Ovary (tissue), 9 donors: ENCODE results near the gene MED15. TPM values are rescaled to one million over a fixed set of nuclear protein-coding genes. Genes with fewer than 3 reads are reported as not detected.

Experiments used
- DNase-seq, 5 donors: peaks; one replicate each; pipeline ENCODE4 v3.0.0-alpha.2; 2019 to 2020
- H3K27ac ChIP-seq, 2 donors: fragments of 200-600 bp; one replicate each; pipeline versions ENCODE4 v1.5.1 to v1.8.0; 2019 to 2022
- H3K27me3 ChIP-seq: fragments of 200-600 bp; one replicate; pipeline ENCODE4 v1.8.0; 2022
- H3K36me3 ChIP-seq: fragments of 200-600 bp; sonication (generic); one replicate; pipeline ENCODE4 v1.5.1; 2019
- H3K4me1 ChIP-seq: one replicate; pipeline ENCODE4 v1.8.1; 2013; ENCODE audit warnings: mild to moderate bottlenecking, moderate library complexity; ENCODE audit not compliant: insufficient read depth
- H3K4me3 ChIP-seq: fragments of 200-600 bp; sonication (generic); one replicate; pipeline ENCODE4 v1.5.1; 2017
- H3K9me3 ChIP-seq, 2 donors: fragments of 200-600 bp in 1 of 2; sonication (generic) in 1 of 2; one replicate each; pipeline versions ENCODE4 v1.5.1 to v1.8.1; 2013 to 2019; ENCODE audit warnings: mild to moderate bottlenecking in 1 of 2, moderate library complexity in 1 of 2
- EP300 ChIP-seq: sonication (generic); formaldehyde crosslinking; IDR thresholded peaks from one replicate; pipeline ENCODE4 v1.6.1; 2017; ENCODE audit warnings: antibody characterized with exemption
- POLR2A ChIP-seq: fragments of 450-650 bp; IDR thresholded peaks from one replicate; pipeline ENCODE4 v1.6.1; 2017; ENCODE audit warnings: antibody characterized with exemption, mild to moderate bottlenecking, moderate library complexity
- WGBS, 3 donors: extraction: QIAGEN DNeasy Blood & Tissue Kit in 1 of 3; methylation state at CpG; one replicate each; pipeline versions ENCODE4 v1.1.5 to v1.1.7; 2013 to 2017; 5-methylcytosine and 5-hydroxymethylcytosine counted together
- intact Hi-C, 4 donors: fragments of 100-400 bp; cut with DNase I; formaldehyde crosslinking; loops; one replicate each; pipeline versions ENCODE4 v1.11.0 to v1.15.1; 2022 to 2023
- polyA plus RNA-seq, 2 donors: library from polyadenylated mRNA; stranded (reverse); fragments of 200-250 nt in 1 of 2; fragments of 350-450 nt in 1 of 2; fragmentation: Illumina TruSeq in 1 of 2; extraction: RNeasy Lipid Tissue Mini Kit (QIAGEN cat#74804) in 1 of 2; gene quantifications; one replicate each; pipeline ENCODE4 v1.2.3, GENCODE V29; 2013 to 2014
- total RNA-seq, 7 donors: library from RNA; depleted of rRNA in 2 of 7; stranded (reverse); fragments of >200 nt in 2 of 7; fragmentation: NEBNext Ultra II Directional in 3 of 7; extraction: Animal tissue kit (Norgen Biotek cat#: 25700) in 3 of 7; gene quantifications; one replicate each; pipeline versions ENCODE4 v1.1.0 to v1.2.4, GENCODE V29; 2016 to 2023
- TF ChIP-seq, protein P1 (sequence below), 3 donors: fragments of 450-650 bp in 2 of 3; fragments of 200-600 bp in 1 of 3; IDR thresholded peaks; one replicate each; pipeline versions ENCODE4 v1.5.1 to v1.8.0; 2016 to 2022; ENCODE audit warnings: antibody characterized with exemption in 3 of 3, mild to moderate bottlenecking in 1 of 3
- donor health status: DM: no; HTN: no; CAD: no; lungs with moderate emphysema.
- donor health status: DM: no; HTN: no; CAD: no.
- donor health status: Bipolar disorder and iron deficiency.
- donor health status: DM: yes; HTN: yes; CAD: no.
- donor health status: DM: no; HTN: no; CAD: no.
- donor health status: DM: yes; HTN: yes; CAD: no.

The MED15 gene
- total and polyA plus RNA-seq, 9 donors = 21.9 to 79.3 (median 68.3) TPM

DNA sequence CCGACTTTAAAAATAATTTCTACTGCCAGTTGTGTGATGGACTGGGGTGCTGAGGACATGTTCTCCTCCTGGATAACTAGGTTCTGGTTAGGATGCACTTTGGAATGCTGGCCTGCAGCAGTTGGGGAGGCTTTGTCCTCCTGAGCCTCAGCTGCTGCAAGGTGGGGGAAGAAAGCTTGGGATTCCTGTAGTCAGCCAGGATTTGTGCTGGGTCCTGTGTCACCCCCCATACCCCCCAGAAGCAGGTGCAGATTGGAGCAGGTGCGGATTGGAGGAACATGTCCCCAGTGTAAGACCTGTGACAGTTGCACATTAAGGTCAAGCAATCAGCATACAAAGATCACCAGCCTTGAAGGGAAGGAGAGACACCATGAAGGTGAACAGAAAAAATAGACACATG is 51.1 kb downstream of the MED15 start:
- no peak overlapping the region for H3K27ac ChIP-seq
- 95 to 97% (median 96%) methylated on average over 2 of the region's 2 CpGs for WGBS, 3 donors
- no peaks in the 10 kb centered on the region for H3K9me3 ChIP-seq
- no peak for DNase-seq
- no peaks in the 10 kb centered on the region for H3K27me3 ChIP-seq
- intact Hi-C loops = loop anchor here in 1 of 4 donors (10.0 kb wide), 1 partner anchor 64 kb away; the partner anchor contains the start of gene KLHL22
- peaks cover 19% of the 10 kb centered on the region for H3K4me1 ChIP-seq
- H3K36me3 ChIP-seq = no peaks in the 10 kb centered on the region
- no peak overlapping the region for H3K4me3 ChIP-seq
- TF ChIP-seq POLR2A = no peak
- TF ChIP-seq, protein P1, sequence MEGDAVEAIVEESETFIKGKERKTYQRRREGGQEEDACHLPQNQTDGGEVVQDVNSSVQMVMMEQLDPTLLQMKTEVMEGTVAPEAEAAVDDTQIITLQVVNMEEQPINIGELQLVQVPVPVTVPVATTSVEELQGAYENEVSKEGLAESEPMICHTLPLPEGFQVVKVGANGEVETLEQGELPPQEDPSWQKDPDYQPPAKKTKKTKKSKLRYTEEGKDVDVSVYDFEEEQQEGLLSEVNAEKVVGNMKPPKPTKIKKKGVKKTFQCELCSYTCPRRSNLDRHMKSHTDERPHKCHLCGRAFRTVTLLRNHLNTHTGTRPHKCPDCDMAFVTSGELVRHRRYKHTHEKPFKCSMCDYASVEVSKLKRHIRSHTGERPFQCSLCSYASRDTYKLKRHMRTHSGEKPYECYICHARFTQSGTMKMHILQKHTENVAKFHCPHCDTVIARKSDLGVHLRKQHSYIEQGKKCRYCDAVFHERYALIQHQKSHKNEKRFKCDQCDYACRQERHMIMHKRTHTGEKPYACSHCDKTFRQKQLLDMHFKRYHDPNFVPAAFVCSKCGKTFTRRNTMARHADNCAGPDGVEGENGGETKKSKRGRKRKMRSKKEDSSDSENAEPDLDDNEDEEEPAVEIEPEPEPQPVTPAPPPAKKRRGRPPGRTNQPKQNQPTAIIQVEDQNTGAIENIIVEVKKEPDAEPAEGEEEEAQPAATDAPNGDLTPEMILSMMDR (IDR thresholded peaks at IDR 0.05) = no peak
- no peak for TF ChIP-seq EP300

DNA sequence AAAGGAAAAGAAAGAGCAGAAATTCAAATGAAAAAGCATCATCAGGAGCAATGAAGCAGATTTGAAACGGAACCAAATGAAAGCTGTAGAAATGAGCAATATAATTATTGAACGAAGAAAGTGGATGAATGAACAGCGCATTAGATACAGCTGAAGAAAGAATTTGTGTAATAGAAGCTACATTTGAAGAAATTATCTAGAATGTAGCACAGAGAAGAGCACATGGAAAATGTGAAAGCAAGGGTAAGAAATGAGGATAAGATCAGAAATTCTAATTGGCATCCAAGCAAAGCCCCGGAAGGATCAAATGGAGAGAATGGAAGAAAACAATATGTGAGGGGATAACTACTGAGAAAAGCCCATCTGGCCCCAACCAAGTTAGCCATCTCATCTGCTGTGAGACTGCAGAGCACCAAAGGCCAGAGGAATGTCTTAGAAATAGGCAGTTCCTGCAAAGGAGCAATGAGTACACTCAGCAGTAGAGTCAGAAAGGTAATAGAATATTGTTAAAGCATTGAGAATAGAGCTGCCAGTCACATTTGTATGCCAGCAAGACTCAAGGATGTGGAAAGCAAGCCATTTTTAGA is 51.9 kb downstream of the MED15 start:
- H3K9me3 ChIP-seq = no peaks in the 10 kb centered on the region
- H3K27me3 ChIP-seq = no peaks in the 10 kb centered on the region
- no peak overlapping the region for H3K4me3 ChIP-seq
- no peaks in the 10 kb centered on the region for H3K36me3 ChIP-seq
- WGBS, 3 donors = 72 to 98% (median 82%) methylated on average over 4 of the region's 4 CpGs
- TF ChIP-seq EP300 (no peak), POLR2A (no peak)
- TF ChIP-seq, protein P1 (IDR thresholded peaks at IDR 0.05) = no peak
- intact Hi-C loops = loop anchor here in 1 of 4 donors (10.0 kb wide), 1 partner anchor 64 kb away; the partner anchor contains the start of gene KLHL22
- H3K27ac ChIP-seq = no peak overlapping the region
- peaks cover 13% of the 10 kb centered on the region for H3K4me1 ChIP-seq
- DNase-seq = no peak

DNA sequence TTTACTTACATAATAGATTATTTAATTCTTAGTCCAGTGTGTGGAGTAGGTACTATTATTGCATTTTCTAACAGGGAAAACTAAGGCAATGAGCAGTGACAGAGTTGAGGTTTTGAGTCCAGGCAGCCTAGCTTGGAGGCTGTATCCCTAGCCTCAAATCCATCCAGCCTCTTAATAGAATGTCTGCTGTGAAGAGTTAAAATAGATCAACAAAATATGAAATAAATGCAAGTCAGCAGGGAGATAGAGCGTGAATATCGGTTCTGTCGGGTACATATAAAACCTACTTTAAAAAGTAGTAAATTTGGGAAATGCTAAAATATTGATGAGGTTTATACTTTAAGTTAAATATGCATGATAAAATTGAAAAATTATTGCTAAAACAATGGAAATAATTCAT is 53.3 kb downstream of the MED15 start:
- Histone ChIP-seq H3K4me3 (no peak overlapping the region), H3K9me3 (no peaks in the 10 kb centered on the region), H3K27me3 (no peaks in the 10 kb centered on the region), H3K36me3 (no peaks in the 10 kb centered on the region), H3K4me1 (peaks cover 8% of the 10 kb centered on the region), H3K27ac (no peak overlapping the region)
- no peak for DNase-seq
- intact Hi-C loops = loop anchor here in 1 of 4 donors (10.0 kb wide), 1 partner anchor 46 kb away; no protein-coding TSS in a partner anchor
- 94 to 99% (median 94%) methylated on average over 3 of the region's 3 CpGs for WGBS, 3 donors
- TF ChIP-seq EP300 = no peak
- TF ChIP-seq, protein P1 (IDR thresholded peaks at IDR 0.05) = no peak
- no peak for TF ChIP-seq POLR2A

DNA sequence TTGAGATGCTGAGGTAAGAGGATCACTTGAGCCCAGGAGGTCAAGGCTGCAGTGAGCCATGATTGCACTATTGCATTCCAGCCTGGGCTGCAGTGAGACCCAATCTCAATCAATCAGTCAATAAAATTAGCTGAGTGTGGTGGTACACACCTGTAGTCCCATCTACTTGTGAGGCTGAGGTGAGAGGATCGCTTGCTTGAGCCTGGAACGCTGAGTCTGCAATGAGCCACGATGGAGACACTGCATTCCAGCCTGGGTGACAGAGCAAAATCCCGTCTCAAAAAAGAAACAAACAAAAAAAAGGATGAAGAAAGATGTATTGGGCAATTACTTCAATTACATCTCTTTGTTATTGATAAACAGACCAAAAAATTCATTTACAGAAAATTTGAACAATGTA is 54.5 kb downstream of the MED15 start:
- 79 to 91% (median 84%) methylated on average over 4 of the region's 4 CpGs for WGBS, 3 donors
- H3K9me3 ChIP-seq = no peaks in the 10 kb centered on the region
- no peaks in the 10 kb centered on the region for H3K36me3 ChIP-seq
- DNase-seq = peak in 1 of 5 donors; percentile 3
- intact Hi-C loops = loop anchor here in 1 of 4 donors (10.0 kb wide), 1 partner anchor 47 kb away; no protein-coding TSS in a partner anchor
- H3K27me3 ChIP-seq = no peaks in the 10 kb centered on the region
- TF ChIP-seq, protein P1 (IDR thresholded peaks at IDR 0.05) = no peak
- TF ChIP-seq POLR2A (no peak), EP300 (no peak)
- H3K27ac ChIP-seq = no peak overlapping the region
- H3K4me3 ChIP-seq = no peak overlapping the region
- H3K4me1 ChIP-seq = peaks cover 11% of the 10 kb centered on the region
